Left kidney (tissue), 2 donors: ENCODE measurements around the gene PTDSS2. TPM values are rescaled to one million over a fixed set of nuclear protein-coding genes. Genes with fewer than 3 reads are reported as not detected.
"Not testable (repeated sequence)": the region's sequence is repeated elsewhere in the genome, so short reads cannot be mapped to it uniquely, and the experiment has no call there.

Source experiments
- DNase-seq: peaks from one replicate; pipeline ENCODE4 v3.0.0-alpha.2; 2013
- polyA plus RNA-seq: library from polyadenylated mRNA; unstranded; fragments of 120-200 nt; gene quantifications from one replicate; pipeline ENCODE4 v1.2.1, GENCODE V29; 2013; ENCODE audit not compliant: insufficient read length

The PTDSS2 gene
- polyA plus RNA-seq, 1 donor, result 34.8 TPM

DNA sequence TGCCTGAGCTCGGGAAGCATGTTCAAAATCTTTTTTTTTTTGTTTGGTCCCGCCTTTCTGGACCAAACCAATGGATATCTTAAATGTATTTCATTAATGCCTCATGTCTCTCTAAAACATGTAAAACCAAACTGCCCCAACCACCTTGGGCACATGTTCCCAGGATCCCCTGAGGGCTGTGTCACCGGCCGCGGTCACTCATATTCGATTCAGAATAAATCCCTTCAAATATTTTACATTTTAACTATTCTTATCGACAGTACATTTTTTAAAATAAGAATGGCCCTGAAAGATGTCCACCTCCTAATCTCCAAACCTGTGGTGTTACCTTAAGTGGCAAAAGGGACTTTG is 54.9 kb downstream of the PTDSS2 start:
- no peak for DNase-seq

DNA sequence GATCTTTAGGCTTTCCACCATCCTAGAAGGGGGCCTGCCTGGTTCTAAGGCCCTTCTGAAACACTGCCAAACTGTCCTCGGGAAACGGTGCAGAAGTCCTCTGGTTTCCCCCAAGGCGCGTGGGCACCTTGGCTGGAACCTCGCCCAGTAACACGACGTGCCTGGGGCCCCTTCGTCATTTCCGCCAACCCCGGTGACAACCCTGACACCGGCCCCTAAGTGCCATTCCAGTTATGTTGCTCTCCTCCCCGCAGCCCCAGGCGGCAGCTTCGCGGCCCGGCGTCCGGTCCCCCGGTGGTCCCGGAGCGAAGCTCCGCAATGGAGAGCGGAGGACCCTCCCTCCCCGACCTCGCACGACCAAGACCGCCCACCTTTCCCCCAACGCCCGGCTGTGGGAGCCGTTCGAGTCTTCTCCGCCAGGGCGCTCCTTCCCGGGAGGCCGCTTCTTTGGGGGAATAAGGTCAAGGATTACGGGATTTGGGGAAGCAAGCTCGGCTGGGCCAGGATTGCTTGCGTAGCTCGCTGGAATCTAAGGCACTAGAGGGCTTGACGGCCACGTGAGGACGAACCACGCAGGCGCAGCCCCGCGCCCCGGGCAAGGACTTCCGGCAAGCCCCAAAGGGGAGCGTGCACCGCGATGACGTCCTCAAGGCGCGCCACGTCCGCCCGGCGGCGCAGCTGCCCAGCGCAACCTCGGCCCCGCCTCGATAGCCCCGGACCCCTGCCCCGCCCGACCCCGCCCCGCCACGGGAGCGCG is 56.3 kb downstream of the PTDSS2 start:
- peak; percentile 94 for DNase-seq

DNA sequence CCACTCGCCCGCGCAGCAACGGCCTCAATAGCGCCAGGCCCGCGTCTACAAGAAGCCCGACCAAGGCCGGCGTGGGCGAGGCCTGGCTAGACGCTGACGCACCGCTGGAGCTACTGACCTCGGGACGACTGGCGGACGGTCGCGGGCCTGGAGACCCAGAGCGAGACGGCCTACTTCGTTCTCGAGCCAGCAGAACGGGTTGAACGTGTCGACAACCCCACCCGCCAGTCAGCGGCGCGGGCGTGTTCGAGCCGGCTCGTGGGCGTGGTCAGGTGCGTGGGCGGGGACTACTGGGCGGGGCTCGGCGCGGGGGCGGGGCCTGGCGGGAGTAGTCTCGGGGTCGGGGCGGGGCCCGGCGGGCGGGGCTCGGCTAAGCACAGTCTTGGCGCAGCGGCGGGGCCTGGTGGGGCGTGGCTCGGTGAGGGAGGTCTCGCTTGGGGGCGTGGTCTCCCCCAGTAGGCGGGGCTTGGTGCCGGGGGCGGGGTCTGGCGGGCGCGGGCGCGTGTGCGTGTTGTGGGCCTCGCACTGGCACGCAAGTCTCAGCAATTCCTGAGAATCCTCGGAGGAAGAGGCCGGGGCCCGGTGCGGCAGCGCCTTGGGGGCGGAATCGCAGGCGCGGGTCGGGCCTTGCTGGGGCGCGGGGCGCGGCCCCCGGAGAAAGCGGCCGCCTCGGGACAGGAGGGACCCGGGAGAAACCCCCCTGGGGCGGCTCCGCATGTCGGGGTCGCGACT is 57.1 kb downstream of the PTDSS2 start, which contains the start of gene RNH1:
TSS of gene RNH1 (minus strand) at position 248 of the 732 bp plus-strand sequence. CDS start 5,080 bp downstream, outside the sequence.
- DNase-seq, result peak; percentile 91

DNA sequence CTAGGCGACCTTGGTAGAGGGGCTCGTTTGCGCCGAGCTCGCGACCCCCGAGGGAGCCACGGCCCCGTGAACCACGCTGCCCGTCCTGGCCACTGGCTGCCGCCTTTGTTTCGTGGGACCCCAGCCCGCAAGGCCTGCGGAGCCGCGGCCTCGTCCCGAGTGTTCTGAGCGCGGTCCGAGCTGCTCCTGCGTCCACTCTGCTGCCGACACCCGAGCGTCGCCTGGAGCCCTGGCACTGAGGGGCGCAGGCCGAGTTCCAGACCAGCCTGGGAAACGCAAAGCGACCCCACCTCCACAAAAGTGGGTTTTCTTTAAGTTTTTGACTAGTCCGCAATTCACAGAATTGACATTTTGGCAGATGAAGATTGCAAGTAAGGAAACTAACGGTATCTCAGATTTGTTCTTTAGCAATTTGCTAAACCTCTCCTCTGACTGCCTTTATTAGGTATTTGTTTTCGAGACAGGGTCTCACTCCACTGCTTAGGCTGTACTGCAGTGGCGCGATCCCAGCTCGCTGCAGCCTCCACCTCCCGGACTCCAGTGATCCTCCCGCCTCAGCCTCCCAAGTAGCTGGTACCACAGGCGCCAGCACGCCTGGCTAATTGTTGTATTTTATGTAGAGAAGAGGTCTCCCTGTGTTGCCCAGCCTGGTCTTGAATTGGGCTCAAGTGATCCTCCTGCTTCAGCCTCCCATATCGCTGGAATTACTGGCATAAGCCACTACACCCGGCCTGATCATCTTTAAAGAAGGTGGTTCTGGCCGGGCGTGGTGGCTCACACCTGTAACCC is 57.8 kb downstream of the PTDSS2 start:
- DNase-seq, result no peak

DNA sequence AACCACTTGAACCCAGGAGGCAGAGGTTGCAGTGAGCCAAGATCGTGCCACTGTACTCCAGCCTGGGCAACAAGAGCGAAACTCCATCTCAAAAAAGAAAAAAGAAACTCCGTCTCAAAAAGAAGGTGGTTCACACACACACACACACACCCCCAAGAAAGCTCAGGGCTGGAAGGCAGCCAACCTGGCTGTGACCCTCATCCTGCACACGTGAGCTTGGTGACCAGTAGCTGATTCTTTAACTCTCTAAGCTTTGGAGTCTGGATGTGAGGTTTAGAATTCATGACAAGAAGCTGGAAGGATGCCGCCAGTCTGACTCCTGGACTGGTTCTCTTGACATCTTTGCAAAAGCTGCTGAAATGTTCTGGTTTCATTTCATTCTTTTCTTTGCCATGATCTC is 58.9 kb downstream of the PTDSS2 start:
- DNase-seq, result no peak

DNA sequence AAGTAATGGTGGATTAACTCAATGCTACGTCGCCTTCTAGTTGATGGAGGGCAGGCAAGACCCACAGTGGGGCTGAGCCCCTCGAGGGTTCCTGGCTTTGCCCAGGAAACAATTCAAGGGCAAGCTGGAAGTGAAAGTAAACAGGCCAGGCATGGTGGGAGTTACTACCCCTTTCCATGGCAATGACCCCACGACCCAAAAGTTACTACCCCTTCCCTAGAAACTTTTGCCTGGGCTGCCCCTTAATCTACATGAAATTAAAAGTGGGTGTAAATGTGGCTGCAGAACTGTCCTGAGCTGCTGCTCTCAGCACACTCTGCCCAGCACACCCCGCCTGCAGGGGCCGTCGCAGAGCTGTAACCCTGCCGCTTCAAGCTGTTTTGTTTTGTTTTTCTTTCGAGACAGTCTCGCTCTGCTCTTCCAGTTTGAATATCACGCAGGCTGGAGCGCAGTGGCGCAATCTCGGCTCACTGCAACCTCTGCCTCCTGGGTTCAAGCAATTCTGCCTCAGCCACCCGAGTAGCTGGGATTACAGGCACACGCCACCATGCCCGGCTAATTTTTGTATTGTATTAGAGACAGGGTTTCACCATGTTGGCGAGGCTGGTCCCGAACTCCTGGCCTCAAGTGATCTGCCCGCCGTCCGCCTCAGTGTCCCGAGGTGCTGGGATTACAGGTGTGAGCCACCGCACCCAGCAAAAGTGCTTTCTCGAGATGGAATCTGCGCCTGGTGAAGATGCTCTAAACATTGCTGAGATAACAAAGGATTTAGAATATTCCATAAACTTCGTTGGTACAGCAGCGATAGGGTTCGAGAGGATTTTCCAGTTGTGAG is 62.9 kb downstream of the PTDSS2 start:
- DNase-seq, result no peak

DNA sequence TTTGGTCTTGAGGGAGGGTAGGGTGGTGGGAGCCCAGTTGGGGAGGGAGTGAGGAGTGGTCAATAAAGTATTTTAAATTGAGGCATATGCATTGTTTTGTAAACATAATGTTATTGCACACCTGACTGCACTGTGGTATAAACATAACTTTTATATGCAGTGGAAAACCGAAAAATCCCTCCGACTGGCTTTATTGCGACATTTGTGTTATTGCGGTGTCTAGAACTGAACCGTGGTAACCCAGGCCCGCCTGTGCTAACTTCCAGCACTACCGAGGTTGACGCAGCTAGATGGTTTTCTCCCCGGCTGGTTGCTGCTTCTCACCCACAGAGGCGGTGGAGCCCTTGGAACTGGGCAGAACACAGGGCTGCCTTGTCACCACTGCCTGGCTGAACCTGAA is 64.5 kb downstream of the PTDSS2 start:
- no peak for DNase-seq

DNA sequence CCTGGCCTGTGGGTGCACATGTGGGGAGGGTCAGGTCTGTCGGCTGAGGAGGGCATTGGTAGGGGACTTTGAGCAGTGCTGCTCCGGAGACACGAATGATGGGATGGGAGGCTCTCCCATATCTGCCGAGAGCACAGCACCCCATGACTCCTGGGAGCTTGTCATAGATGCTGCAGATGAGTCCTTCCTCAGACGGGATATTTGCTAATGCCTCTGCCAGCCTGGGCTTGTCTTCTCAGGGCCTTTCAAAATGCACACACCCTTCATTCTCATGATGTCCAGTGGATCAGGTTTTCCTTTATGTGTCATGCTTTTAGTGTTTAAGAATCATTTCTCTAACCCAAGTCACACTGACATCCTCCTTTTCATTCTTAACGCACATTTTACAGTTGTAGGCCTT is 65.1 kb downstream of the PTDSS2 start:
- DNase-seq, result no peak

DNA sequence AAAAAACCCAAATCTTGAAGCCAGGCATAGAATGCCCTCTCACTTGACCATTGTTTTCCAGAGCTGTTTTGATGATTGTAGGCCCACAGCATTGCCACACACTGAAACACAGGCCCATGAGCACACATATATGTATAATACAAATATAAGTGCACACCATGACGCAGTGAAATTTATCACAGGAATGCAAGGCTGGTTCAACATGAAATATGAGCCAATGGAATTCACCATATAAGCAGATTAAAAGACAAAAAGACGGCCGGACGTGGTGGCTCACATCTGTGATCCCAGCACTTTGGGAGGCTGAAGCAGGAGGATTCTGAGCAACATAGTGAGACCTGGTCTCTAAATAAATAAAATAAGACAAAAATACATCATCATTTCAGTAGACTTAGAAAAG is 66.3 kb downstream of the PTDSS2 start:
- no peak for DNase-seq

DNA sequence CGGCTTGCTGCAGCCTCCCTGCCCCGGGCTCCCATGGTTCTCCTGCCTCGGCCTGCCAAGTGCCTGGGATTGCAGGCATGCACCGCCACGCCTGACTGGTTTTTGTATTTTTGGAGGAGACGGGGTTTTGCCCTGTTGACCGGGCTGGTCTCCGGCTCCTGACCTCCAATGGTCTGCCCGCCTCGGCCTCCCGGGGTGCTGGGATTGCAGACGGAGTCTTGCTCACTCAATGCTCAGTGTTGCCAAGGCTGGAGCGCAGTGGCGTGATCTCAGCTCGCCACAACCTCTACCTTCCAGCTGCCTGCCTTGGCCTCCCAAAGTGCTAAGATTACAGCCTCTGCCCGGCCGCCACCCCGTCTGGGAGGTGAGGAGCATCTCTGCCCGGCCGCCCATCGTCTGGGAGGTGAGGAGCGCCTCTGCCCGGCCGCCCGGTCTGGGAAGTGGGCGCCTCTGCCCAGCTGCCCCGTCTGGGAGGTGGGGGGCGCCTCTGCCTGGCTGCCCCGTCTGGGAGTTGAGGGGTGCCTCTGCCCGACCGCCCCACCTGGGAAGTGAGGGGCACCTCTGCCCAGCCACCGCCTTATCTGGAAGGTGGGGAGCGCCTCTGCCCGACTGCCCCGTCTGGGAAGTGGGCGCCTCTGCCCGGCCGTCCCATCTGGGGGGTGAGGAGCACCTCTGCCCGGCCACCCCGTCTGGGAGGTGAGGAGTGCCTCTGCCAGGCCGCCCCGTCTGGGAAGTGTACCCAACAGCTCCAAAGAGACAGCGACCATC is 67.0 kb downstream of the PTDSS2 start:
- DNase-seq, result not testable (repeated sequence)

DNA sequence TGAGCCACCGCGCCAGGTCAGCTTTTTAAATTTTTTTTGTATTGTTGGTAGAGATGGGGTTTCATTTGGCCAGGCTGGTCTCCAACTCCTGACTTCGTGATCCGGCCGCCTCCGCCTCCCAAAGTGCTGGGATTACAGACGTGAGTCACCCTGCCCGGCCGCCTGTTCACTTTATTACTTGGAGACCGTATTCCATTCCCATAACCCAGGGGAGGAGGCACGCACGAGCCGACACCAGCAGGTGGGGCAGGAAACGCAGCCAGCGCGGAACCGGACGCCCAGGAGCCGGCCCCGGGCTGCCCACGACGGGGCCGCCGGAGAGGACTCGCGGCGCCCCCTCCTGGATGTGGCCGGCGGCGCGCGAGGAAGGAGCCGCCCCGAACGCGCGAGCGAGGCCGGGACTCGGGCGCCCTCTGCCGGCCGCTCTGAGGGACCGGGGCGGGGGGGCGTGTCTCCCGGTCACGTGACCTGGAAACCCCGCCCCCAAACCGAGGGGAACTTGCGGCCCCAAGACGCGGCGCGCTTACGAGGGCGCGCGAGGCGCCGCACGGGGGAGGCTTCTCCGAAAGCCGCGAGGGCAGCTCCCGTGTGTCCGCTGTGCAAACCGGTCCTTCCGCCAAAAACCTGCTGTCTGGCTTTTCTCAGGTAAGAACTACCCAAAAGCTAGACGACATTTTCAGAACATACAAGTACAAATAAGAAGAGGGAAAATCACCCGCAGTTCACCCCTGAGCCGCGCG is 68.6 kb downstream of the PTDSS2 start:
- DNase-seq, result peak; percentile 64

DNA sequence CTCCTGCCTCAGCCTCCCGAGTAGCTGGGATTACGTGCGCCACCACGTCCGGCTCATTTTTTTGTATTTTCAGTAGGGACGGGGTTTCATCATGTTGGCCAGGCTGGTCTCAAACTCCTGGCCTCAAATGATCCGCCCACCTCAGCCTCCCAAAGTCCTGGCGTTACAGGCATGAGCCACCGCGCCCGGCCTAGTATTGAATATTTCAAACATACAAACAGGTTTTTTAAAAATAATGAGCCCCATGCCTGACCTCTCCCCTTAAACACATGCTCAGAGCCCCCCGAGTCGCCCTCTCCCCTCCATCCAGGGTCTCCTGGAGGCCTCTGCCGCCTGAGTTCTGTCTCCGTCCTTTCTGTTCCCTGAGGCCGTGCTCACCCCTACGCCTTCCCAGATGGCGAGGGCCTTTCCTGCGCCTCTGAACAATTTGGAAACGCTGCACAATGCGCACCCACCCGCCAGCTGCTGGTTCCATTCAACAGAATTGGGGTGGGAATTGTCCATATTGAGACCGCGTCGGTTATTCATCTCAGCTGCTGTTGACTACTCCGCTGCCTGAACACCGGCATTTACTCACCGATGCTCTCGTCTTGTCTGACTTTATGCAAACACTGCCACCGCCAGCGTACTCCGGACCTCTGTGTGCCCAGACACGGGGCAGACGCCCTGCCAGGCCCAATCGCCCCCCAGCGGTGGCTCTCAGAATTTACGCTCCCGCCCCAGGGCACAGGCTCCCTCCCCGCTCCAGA is 70.5 kb downstream of the PTDSS2 start:
- no peak for DNase-seq

DNA sequence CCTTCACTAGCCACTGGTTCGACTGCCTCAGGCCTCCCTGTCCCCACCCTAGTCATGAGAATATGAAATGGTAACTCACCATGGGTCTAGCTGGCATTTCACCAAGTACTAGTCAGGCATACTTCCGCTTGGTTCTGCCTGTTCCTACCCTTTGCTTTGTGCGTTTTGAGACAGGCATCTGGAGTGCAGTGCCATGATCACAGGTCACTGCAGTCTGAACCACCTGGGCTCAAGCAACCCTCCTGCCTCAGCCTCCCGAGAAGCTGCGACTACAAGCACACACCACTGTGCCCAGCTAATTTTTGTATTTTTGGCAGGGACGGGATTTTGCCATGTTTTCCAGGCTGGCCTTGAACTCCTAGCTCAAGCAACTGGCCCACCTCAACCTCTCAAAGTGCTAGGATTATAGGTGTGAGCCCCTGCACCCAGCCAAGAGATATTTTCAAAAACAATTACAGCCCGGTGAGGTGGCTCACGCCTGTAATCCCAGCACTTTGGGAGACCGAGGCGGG is 71.2 kb downstream of the PTDSS2 start:
- DNase-seq, result no peak

DNA sequence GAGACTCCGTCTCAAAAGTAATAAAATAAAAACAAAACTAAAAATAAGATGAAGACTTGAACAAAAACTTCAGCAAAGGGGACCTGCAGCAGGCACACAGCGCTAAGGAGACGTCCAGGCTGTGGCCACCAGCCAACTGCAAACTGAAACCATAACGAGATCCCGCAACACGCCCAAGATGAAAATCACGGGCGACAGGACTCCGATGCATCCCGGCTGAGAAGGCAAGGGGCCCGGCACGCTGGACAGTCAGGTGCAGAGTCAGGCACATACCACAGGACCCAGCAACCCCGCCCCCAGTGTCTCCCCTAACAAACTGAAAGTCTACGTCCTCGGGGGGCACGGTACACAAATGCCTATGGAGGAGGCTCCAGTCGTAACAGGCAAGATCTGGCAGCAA is 76.1 kb downstream of the PTDSS2 start:
- no peak for DNase-seq

DNA sequence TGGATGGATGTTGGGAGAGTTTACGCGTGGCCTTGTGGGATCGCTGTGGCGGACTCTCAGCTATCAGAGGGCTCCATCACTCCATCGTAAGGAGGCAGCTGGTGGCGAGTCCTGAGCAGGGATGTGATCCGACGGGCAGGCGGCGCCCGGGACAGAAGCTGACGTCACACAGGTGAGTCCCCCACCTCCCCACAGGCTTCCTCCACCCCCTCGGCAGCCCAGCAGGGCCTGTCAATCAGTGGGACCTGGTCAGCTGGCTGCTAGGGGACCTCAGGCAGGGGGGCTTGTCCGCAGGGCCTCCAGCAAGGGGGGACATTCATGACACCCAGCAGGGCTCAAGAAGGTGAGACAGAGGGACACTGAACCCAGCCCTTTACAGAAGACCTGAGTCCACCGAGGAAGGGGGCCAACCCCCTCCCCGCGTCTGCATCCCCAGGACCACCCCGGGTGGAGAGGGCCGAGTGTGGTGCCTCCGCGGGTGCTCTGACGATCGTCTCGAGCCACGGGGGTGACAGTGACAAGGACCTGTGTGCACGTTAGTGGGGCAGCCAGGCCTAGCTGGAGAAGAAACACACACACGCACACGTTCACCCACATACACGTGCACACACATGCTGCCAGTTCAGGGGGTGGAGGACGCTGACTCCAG is 78.2 kb downstream of the PTDSS2 start:
- DNase-seq, result no peak

DNA sequence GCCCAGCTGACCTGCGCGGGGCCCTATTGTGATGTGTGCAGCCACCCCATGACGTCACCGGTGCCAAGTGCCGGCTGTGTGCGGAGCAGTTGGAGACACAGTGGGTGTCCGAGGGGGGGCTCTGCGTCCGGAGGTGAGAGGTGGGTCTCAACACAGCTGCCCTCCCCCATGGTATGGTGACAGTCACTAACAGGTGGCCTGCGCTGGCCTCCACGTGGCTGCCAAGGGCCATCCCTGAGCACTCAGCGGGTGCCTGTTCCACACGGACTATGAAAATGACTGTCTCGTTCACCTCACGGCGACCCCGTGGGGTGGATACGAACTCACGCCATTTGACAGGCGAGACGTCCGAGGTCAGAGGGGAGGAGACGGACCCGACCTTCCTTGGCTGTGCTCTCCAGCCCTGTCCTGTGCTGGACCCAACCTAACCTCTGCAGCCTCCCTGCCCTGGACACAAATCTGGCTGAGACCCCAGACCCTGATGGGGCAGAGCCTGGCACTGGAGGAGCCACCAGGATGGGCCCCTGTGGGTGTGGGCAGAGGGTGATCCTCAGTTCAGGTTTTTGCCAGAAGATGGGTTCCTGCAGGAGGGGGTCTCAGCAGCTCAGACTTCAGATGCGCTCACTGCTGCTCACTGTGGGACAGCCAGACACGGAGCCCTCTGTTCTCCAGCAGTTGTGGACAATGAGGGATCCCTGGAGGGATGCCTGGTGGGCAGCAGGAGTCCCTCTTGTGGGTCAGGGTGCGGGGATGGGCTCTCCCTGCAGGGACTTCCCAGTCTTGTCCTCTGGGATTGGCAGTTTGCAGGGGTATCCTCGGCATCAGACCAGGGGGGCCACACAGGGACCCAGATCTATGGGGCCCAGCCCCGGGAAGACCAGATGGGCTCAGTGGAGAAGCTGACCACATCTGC is 79.0 kb downstream of the PTDSS2 start:
- DNase-seq, result no peak

DNA sequence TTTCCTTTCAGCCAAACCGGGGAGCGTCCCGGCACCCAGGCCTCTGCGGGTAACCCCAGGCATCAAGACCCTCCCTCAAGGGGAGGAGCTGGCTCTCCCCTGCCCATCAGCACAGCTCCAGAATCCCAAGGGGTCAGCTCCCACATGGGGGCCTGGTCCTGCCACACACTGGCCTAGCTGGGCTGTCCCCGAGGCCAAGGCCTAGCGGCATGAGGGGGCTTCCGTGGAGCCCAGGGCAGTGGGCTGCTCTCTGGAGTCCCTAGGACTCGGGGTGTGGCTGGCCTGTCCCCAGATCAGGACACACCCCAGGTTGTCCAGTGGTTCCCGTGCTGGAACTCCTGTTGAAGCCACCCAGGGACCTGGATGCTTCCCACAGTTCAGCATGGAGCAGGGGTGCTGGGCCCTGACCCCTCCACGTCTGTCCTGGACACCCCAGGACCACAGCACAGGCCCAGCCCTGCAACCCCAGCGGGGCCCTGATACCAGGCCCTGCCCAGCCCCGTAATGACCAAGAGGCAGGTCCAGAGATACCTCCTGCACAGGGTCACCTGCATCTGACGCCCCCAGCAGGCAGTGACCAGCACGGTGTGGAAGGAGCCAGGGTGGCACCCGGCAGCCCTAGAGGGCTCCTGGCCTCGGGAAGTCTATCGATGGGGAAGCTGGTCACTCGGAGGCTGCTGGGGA is 79.8 kb downstream of the PTDSS2 start:
- no peak for DNase-seq
